Activated CD4-positive, alpha-beta memory T cell treated with anti-CD3 and anti-CD28 coated beads, Interleukin-2, amount 10 ng/mL, durations not matched to agents 7 days and 5 days (primary cell): ENCODE data around the gene EPC1. TPM values are rescaled to one million over a fixed set of nuclear protein-coding genes. Genes with fewer than 3 reads are reported as not detected.

Experiments
- CTCF ChIA-PET: fragments of 350-600 bp; sonication (Branson Sonifier 250); formaldehyde crosslinking; loops from one replicate; lab custom pipeline; 2021; ENCODE audit warnings: antibody characterized with exemption, inconsistent platforms; lab: Charles Lee
- POLR2A ChIA-PET: fragments of 350-600 bp; sonication (Branson Sonifier 250); formaldehyde crosslinking; loops from one replicate; lab custom pipeline; 2021; ENCODE audit warnings: antibody characterized with exemption; lab: Charles Lee
- DNase-seq: peaks from one replicate; pipeline ENCODE4 v3.0.0-alpha.2; 2020
- H3K27ac Mint-ChIP-seq: one replicate; pipeline ENCODE4 v1.8.0; 2021; ENCODE audit warnings: mild to moderate bottlenecking, mixed read lengths
- H3K27me3 Mint-ChIP-seq: one replicate; pipeline ENCODE4 v1.8.0; 2021; ENCODE audit warnings: mixed read lengths
- H3K36me3 Mint-ChIP-seq: one replicate; pipeline ENCODE4 v1.8.0; 2021; ENCODE audit warnings: low read depth, mixed read lengths
- H3K4me1 Mint-ChIP-seq: one replicate; pipeline ENCODE4 v1.8.0; 2021; ENCODE audit warnings: mixed read lengths
- H3K4me3 Mint-ChIP-seq: one replicate; pipeline ENCODE4 v1.8.0; 2021; ENCODE audit warnings: mild to moderate bottlenecking, mixed read lengths
- H3K9me3 Mint-ChIP-seq: one replicate; pipeline ENCODE4 v1.8.0; 2021; ENCODE audit warnings: mixed read lengths
- total RNA-seq, 2 experiments: library from RNA; stranded (reverse); gene quantifications; one replicate each; pipeline ENCODE4 v1.2.3, GENCODE V29; 2021

EPC1 gene
- total RNA-seq, 2 experiments from 2014 or later: 41.6 to 43.0 TPM

- POLR2A ChIA-PET: interaction anchor here (0.6 kb wide), 1 partner anchor 49 kb away, joined by 3 read pairs; no protein-coding TSS in a partner anchor
- no peak overlapping the region for H3K27ac Mint-ChIP-seq
- H3K4me3 Mint-ChIP-seq: no peak overlapping the region
- no peaks in the 10 kb centered on the region for H3K27me3 Mint-ChIP-seq
- H3K36me3 Mint-ChIP-seq: peaks cover 24% of the 10 kb centered on the region
- CTCF ChIA-PET: interaction anchor here (0.5 to 0.6 kb wide), 2 partner anchors 18 to 52 kb away, joined by 3 to 9 read pairs; no protein-coding TSS in a partner anchor
- DNase-seq: no peak
- no peaks in the 10 kb centered on the region for H3K9me3 Mint-ChIP-seq
- H3K4me1 Mint-ChIP-seq: peaks cover 58% of the 10 kb centered on the region
Observed at GRCh38 chr10:32327364-32327691, 19.6 kb downstream of the EPC1 start.

- peaks cover 25% of the 10 kb centered on the region for H3K36me3 Mint-ChIP-seq
- H3K4me1 Mint-ChIP-seq: peaks cover 53% of the 10 kb centered on the region
- H3K27me3 Mint-ChIP-seq: no peaks in the 10 kb centered on the region
- POLR2A ChIA-PET: interaction anchor here (0.6 kb wide), 1 partner anchor 49 kb away, joined by 3 read pairs; no protein-coding TSS in a partner anchor
- H3K9me3 Mint-ChIP-seq: no peaks in the 10 kb centered on the region
- no peak for DNase-seq
- CTCF ChIA-PET: interaction anchor here (0.5 to 0.6 kb wide), 2 partner anchors 19 to 52 kb away, joined by 3 to 9 read pairs; no protein-coding TSS in a partner anchor
- no peak overlapping the region for H3K4me3 Mint-ChIP-seq
- H3K27ac Mint-ChIP-seq: no peak overlapping the region
Observed at GRCh38 chr10:32326680-32327363, 20.1 kb downstream of the EPC1 start.

- H3K27ac Mint-ChIP-seq: no peak overlapping the region
- no peaks in the 10 kb centered on the region for H3K9me3 Mint-ChIP-seq
- no peaks in the 10 kb centered on the region for H3K27me3 Mint-ChIP-seq
- H3K36me3 Mint-ChIP-seq: peaks cover 32% of the 10 kb centered on the region
- CTCF ChIA-PET: no interaction called here
- DNase-seq: no peak
- POLR2A ChIA-PET: no interaction called here
- H3K4me1 Mint-ChIP-seq: peaks cover 49% of the 10 kb centered on the region
- H3K4me3 Mint-ChIP-seq: no peak overlapping the region
Observed at GRCh38 chr10:32326119-32326518, 20.8 kb downstream of the EPC1 start.

GRCh38 chr10:32323051-32323450 is 23.9 kb downstream of the EPC1 start:
- H3K36me3 Mint-ChIP-seq: peaks cover 31% of the 10 kb centered on the region
- H3K4me1 Mint-ChIP-seq: peaks cover 45% of the 10 kb centered on the region
- H3K27me3 Mint-ChIP-seq: no peaks in the 10 kb centered on the region
- no peak for DNase-seq
- no peaks in the 10 kb centered on the region for H3K9me3 Mint-ChIP-seq
- no peak overlapping the region for H3K27ac Mint-ChIP-seq
- no peak overlapping the region for H3K4me3 Mint-ChIP-seq
- CTCF ChIA-PET: no interaction called here
- POLR2A ChIA-PET: no interaction called here

GRCh38 chr10:32321016-32321631 is 25.8 kb downstream of the EPC1 start:
- H3K4me1 Mint-ChIP-seq: peaks cover 42% of the 10 kb centered on the region
- POLR2A ChIA-PET: no interaction called here
- H3K27ac Mint-ChIP-seq: no peak overlapping the region

GRCh38 chr10:32318476-32318896 is 28.5 kb downstream of the EPC1 start:
- ChIA-PET POLR2A (interaction anchor here (0.8 to 1.2 kb wide), 3 partner anchors 18 to 27 kb away, joined by 3 to 5 read pairs (median 3); no protein-coding TSS in a partner anchor), CTCF (interaction anchor here (0.9 to 1.5 kb wide), 5 partner anchors 10 to 36 kb away, joined by 3 to 4 read pairs (median 3); no protein-coding TSS in a partner anchor)
- H3K4me3 Mint-ChIP-seq: no peak overlapping the region
- H3K27me3 Mint-ChIP-seq: no peaks in the 10 kb centered on the region
- H3K27ac Mint-ChIP-seq: peak overlapping the region; percentile 56
- H3K9me3 Mint-ChIP-seq: no peaks in the 10 kb centered on the region
- H3K4me1 Mint-ChIP-seq: peaks cover 53% of the 10 kb centered on the region
- DNase-seq: no peak
- peaks cover 42% of the 10 kb centered on the region for H3K36me3 Mint-ChIP-seq

More at GRCh38 chr10:32321016-32321631, 25.8 kb downstream of the EPC1 start:
- Mint-ChIP-seq H3K9me3 (no peaks in the 10 kb centered on the region), H3K4me3 (no peak overlapping the region), H3K27me3 (no peaks in the 10 kb centered on the region), H3K36me3 (peaks cover 35% of the 10 kb centered on the region)
- CTCF ChIA-PET: interaction anchor here (1.1 kb wide), 1 partner anchor 66 kb away, joined by 3 read pairs; no protein-coding TSS in a partner anchor
- no peak for DNase-seq

GRCh38 chr10:32317795-32318357 is 29.1 kb downstream of the EPC1 start:
- no peak overlapping the region for H3K4me3 Mint-ChIP-seq
- H3K27me3 Mint-ChIP-seq: no peaks in the 10 kb centered on the region
- DNase-seq: no peak
- peaks cover 44% of the 10 kb centered on the region for H3K36me3 Mint-ChIP-seq
- CTCF ChIA-PET: interaction anchor here (0.9 to 1.5 kb wide), 5 partner anchors 10 to 36 kb away, joined by 3 to 4 read pairs (median 3); no protein-coding TSS in a partner anchor
- H3K27ac Mint-ChIP-seq: peak overlapping the region; percentile 56
- H3K4me1 Mint-ChIP-seq: peaks cover 58% of the 10 kb centered on the region
- no peaks in the 10 kb centered on the region for H3K9me3 Mint-ChIP-seq
- POLR2A ChIA-PET: interaction anchor here (0.8 to 1.2 kb wide), 3 partner anchors 19 to 28 kb away, joined by 3 to 5 read pairs (median 3); no protein-coding TSS in a partner anchor

- no peak for DNase-seq
- CTCF ChIA-PET: no interaction called here
- POLR2A ChIA-PET: interaction anchor here (1.6 to 2.0 kb wide), 2 partner anchors 18 to 31 kb away, joined by 4 to 5 read pairs; no protein-coding TSS in a partner anchor
- Mint-ChIP-seq H3K4me1 (peaks cover 59% of the 10 kb centered on the region), H3K4me3 (no peak overlapping the region), H3K36me3 (peaks cover 34% of the 10 kb centered on the region), H3K9me3 (no peaks in the 10 kb centered on the region), H3K27ac (no peak overlapping the region), H3K27me3 (no peaks in the 10 kb centered on the region)
Observed at GRCh38 chr10:32315424-32315823, 31.5 kb downstream of the EPC1 start.

GRCh38 chr10:32314588-32314987 is 32.4 kb downstream of the EPC1 start:
- Mint-ChIP-seq H3K4me3 (no peak overlapping the region), H3K27me3 (no peaks in the 10 kb centered on the region), H3K4me1 (peaks cover 54% of the 10 kb centered on the region), H3K27ac (peak overlapping the region; percentile 37), H3K9me3 (no peaks in the 10 kb centered on the region), H3K36me3 (peaks cover 34% of the 10 kb centered on the region)
- ChIA-PET CTCF (no interaction called here), POLR2A (interaction anchor here (0.8 to 2.0 kb wide), 3 partner anchors 19 to 32 kb away, joined by 3 to 5 read pairs (median 4); no protein-coding TSS in a partner anchor)
- DNase-seq: no peak

GRCh38 chr10:32308027-32308603 is 38.8 kb downstream of the EPC1 start:
- Mint-ChIP-seq H3K4me1 (peaks cover 41% of the 10 kb centered on the region), H3K27ac (peak overlapping the region; percentile 24), H3K36me3 (peaks cover 42% of the 10 kb centered on the region), H3K27me3 (no peaks in the 10 kb centered on the region), H3K9me3 (no peaks in the 10 kb centered on the region), H3K4me3 (no peak overlapping the region)
- no peak for DNase-seq
- ChIA-PET POLR2A (interaction anchor here (0.6 to 1.5 kb wide), 2 partner anchors 13 to 30 kb away, joined by 3 to 4 read pairs; no protein-coding TSS in a partner anchor), CTCF (no interaction called here)

GRCh38 chr10:32307609-32308008 is 39.3 kb downstream of the EPC1 start:
- ChIA-PET POLR2A (interaction anchor here (0.6 to 1.5 kb wide), 2 partner anchors 12 to 30 kb away, joined by 3 to 4 read pairs; no protein-coding TSS in a partner anchor), CTCF (no interaction called here)
- peaks cover 42% of the 10 kb centered on the region for H3K36me3 Mint-ChIP-seq
- no peak overlapping the region for H3K4me3 Mint-ChIP-seq
- H3K27ac Mint-ChIP-seq: no peak overlapping the region
- no peaks in the 10 kb centered on the region for H3K9me3 Mint-ChIP-seq
- no peaks in the 10 kb centered on the region for H3K27me3 Mint-ChIP-seq
- peaks cover 39% of the 10 kb centered on the region for H3K4me1 Mint-ChIP-seq
- no peak for DNase-seq

- peaks cover 46% of the 10 kb centered on the region for H3K36me3 Mint-ChIP-seq
- H3K4me1 Mint-ChIP-seq: peaks cover 51% of the 10 kb centered on the region
- no peak for DNase-seq
- H3K4me3 Mint-ChIP-seq: peak overlapping the region; percentile 28
- peak overlapping the region; percentile 69 for H3K27ac Mint-ChIP-seq
- CTCF ChIA-PET: no interaction called here
- H3K9me3 Mint-ChIP-seq: no peaks in the 10 kb centered on the region
- POLR2A ChIA-PET: interaction anchor here (0.8 to 1.6 kb wide), 2 partner anchors 19 to 49 kb away, joined by 3 to 4 read pairs; no protein-coding TSS in a partner anchor
- H3K27me3 Mint-ChIP-seq: no peaks in the 10 kb centered on the region
Observed at GRCh38 chr10:32299354-32299980, 47.5 kb downstream of the EPC1 start.
